Measurements from ENCODE around the gene ARPC5L.

DNA sequence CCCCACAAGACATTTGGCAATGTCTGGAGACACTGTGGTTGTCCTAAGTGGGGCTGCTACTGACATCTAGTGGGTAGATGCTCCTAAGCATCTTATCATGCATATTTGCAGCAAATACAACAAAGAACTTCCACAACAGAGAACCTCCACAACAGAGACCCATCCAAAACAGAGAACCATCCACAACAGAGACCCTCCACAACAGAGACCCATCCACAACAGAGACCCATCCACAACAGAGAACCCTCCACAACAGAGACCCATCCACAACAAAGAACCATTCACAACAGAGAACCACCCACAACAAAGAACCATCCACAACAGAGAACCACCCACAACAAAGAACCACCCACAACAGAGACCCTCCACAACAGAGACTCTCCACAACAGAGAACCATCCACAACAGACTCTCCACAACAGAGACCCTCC lies 32.8 kb downstream of the ARPC5L start:
- TF ChIP-seq, protein P1, sequence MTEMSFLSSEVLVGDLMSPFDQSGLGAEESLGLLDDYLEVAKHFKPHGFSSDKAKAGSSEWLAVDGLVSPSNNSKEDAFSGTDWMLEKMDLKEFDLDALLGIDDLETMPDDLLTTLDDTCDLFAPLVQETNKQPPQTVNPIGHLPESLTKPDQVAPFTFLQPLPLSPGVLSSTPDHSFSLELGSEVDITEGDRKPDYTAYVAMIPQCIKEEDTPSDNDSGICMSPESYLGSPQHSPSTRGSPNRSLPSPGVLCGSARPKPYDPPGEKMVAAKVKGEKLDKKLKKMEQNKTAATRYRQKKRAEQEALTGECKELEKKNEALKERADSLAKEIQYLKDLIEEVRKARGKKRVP (CRISPR knock-in tag; IDR thresholded peaks at IDR 0.05), result no peak
- TF ChIP-seq YY1 (IDR thresholded peaks at IDR 0.05; ENCODE audit: insufficient read depth, insufficient replicate concordance, low read depth, low read length) (no peak), HDAC1 (CRISPR knock-in tag; IDR thresholded peaks at IDR 0.05) (no peak), SRSF1 (optimal IDR thresholded peaks at IDR 0.05; ENCODE audit: low read depth, low read length) (no peak), ZFP37 (CRISPR knock-in tag; IDR thresholded peaks at IDR 0.05; ENCODE audit: borderline replicate concordance) (no peak), SAP130 (CRISPR knock-in tag; IDR thresholded peaks at IDR 0.05; ENCODE audit: low read depth) (no peak), ZBTB3 (CRISPR knock-in tag; IDR thresholded peaks at IDR 0.05; ENCODE audit: borderline replicate concordance, low read depth) (no peak), STAG1 (CRISPR knock-in tag; IDR thresholded peaks at IDR 0.05) (peak; percentile 56), SP140L (CRISPR knock-in tag; IDR thresholded peaks at IDR 0.05; ENCODE audit: borderline replicate concordance) (no peak), ARHGAP35 (CRISPR knock-in tag; IDR thresholded peaks at IDR 0.05; ENCODE audit: borderline replicate concordance) (no peak), TAF1 (CRISPR knock-in tag; IDR thresholded peaks at IDR 0.05) (no peak), PHF21A (CRISPR knock-in tag; IDR thresholded peaks at IDR 0.05) (no peak), EZH2 (conservative IDR thresholded peaks at IDR 0.05; ENCODE audit: low read depth, low read length) (no peak)
- TF ChIP-seq, protein P2, sequence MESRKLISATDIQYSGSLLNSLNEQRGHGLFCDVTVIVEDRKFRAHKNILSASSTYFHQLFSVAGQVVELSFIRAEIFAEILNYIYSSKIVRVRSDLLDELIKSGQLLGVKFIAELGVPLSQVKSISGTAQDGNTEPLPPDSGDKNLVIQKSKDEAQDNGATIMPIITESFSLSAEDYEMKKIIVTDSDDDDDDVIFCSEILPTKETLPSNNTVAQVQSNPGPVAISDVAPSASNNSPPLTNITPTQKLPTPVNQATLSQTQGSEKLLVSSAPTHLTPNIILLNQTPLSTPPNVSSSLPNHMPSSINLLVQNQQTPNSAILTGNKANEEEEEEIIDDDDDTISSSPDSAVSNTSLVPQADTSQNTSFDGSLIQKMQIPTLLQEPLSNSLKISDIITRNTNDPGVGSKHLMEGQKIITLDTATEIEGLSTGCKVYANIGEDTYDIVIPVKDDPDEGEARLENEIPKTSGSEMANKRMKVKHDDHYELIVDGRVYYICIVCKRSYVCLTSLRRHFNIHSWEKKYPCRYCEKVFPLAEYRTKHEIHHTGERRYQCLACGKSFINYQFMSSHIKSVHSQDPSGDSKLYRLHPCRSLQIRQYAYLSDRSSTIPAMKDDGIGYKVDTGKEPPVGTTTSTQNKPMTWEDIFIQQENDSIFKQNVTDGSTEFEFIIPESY (CRISPR knock-in tag; IDR thresholded peaks at IDR 0.05), result no peak
